Measurements from ENCODE around the gene MAP7D3. TPM values are rescaled to one million over a fixed set of nuclear protein-coding genes. Genes with fewer than 3 reads are reported as not detected.

MAP7D3 gene
- total and polyA plus RNA-seq, 2 of the 8 experiments (the other 6 are each of a cell fraction or from before 2014, with no cell fraction given), result 4.8 to 19.6 TPM

DNA sequence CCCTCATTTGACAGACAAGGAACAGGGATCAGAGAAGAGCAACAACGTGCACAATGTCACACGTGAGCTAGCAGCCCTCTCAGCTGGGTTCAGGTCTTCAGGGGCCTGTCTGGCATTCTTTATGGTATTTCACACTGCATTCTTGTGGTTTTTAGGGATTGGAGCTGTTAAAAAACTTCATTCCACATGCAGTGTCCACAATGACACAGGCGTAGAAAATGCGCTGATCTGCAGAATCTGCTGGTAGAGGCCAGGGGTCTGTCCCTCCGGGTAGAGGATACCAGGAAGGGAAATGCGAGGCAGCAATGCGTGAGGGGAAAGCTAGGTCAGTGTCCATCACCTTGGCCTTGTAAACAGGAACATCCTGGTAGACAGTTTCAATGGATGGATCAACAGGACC lies 36.6 kb downstream of the MAP7D3 start (continued):
- TF ChIP-seq, protein P1, sequence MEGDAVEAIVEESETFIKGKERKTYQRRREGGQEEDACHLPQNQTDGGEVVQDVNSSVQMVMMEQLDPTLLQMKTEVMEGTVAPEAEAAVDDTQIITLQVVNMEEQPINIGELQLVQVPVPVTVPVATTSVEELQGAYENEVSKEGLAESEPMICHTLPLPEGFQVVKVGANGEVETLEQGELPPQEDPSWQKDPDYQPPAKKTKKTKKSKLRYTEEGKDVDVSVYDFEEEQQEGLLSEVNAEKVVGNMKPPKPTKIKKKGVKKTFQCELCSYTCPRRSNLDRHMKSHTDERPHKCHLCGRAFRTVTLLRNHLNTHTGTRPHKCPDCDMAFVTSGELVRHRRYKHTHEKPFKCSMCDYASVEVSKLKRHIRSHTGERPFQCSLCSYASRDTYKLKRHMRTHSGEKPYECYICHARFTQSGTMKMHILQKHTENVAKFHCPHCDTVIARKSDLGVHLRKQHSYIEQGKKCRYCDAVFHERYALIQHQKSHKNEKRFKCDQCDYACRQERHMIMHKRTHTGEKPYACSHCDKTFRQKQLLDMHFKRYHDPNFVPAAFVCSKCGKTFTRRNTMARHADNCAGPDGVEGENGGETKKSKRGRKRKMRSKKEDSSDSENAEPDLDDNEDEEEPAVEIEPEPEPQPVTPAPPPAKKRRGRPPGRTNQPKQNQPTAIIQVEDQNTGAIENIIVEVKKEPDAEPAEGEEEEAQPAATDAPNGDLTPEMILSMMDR (IDR thresholded peaks at IDR 0.05; ENCODE audit: control extremely low read depth in 1 of 3, insufficient read depth in 1 of 3, low read depth in 1 of 3, low read length in 3 of 3), result no peak
- TF ChIP-seq TAF7 (optimal IDR thresholded peaks at IDR 0.05; ENCODE audit: borderline replicate concordance, low read depth, low read length), result no peak
- TF ChIP-seq CHD2 (IDR thresholded peaks at IDR 0.05; ENCODE audit: low read length), result no peak
